Esophagus muscularis mucosa (tissue), 4 donors: ENCODE measurements around the gene SLC37A1. TPM values are rescaled to one million over a fixed set of nuclear protein-coding genes. Genes with fewer than 3 reads are reported as not detected.

ENCODE experiments used
- DNase-seq: peaks from one replicate; pipeline ENCODE4 v3.0.0-alpha.2; 2017; ENCODE audit errors: extremely low spot score
- H3K27ac ChIP-seq, 4 donors: fragments of 200-600 bp; sonication (generic); replicated peaks in 1 of 4; 1 replicate in 3 of 4; 2 replicates in 1 of 4; pipeline ENCODE4 v1.5.1; 2016 to 2019; ENCODE audit warnings: mild to moderate bottlenecking in 1 of 4
- H3K27me3 ChIP-seq, 4 donors: fragments of 200-600 bp; sonication (generic); one replicate each; pipeline versions ENCODE4 v1.5.1 to v1.6.0; 2016 to 2019
- H3K36me3 ChIP-seq, 4 donors: fragments of 200-600 bp; sonication (generic); one replicate each; pipeline ENCODE4 v1.5.1; 2016 to 2019
- H3K4me1 ChIP-seq, 4 donors: fragments of 200-600 bp; sonication (generic); one replicate each; pipeline ENCODE4 v1.5.1; 2016 to 2019
- H3K4me3 ChIP-seq, 4 donors: fragments of 200-600 bp; sonication (generic); 1 replicate in 2 of 4; 2 replicates in 2 of 4; pipeline ENCODE4 v1.5.1; 2016 to 2019; ENCODE audit warnings: mild to moderate bottlenecking in 4 of 4, moderate library complexity in 1 of 4
- H3K9me3 ChIP-seq, 4 donors: fragments of 200-600 bp; sonication (generic); 1 replicate in 3 of 4; 2 replicates in 1 of 4; pipeline ENCODE4 v1.5.1; 2016 to 2019
- EP300 ChIP-seq: sonication (generic); formaldehyde crosslinking; IDR thresholded peaks from one replicate; pipeline ENCODE4 v1.6.1; 2017; ENCODE audit warnings: antibody characterized with exemption
- POLR2A ChIP-seq: fragments of 450-650 bp; IDR thresholded peaks from one replicate; pipeline ENCODE4 v1.6.1; 2017; ENCODE audit warnings: antibody characterized with exemption, moderate library complexity, mild to moderate bottlenecking, low read depth
- POLR2AphosphoS5 ChIP-seq, 2 donors: sonication (generic); formaldehyde crosslinking; IDR thresholded peaks; one replicate each; pipeline ENCODE4 v1.6.1; 2017; ENCODE audit warnings: antibody characterized with exemption in 2 of 2
- WGBS: methylation state at CpG from one replicate; pipeline ENCODE4 v1.1.5; 2018; 5-methylcytosine and 5-hydroxymethylcytosine counted together
- intact Hi-C: fragments of 100-400 bp; cut with DNase I; formaldehyde crosslinking; loops from one replicate; pipeline ENCODE4 v1.15.1; 2023
- total RNA-seq, 4 donors: library from RNA; depleted of rRNA; stranded (reverse); fragments of >200 nt; gene quantifications; one replicate each; pipeline versions ENCODE4 v1.1.0 to v1.2.1, GENCODE V29; 2016
- TF ChIP-seq, protein P1 (sequence below), 3 experiments: fragments of 200-600 bp in 2 of 3; fragments of 450-650 bp in 1 of 3; sonication (generic) in 2 of 3; IDR thresholded peaks; one replicate each; pipeline ENCODE4 v1.5.1; 2017 to 2019; ENCODE audit warnings: antibody characterized with exemption in 3 of 3, mild to moderate bottlenecking in 2 of 3, moderate library complexity in 1 of 3

SLC37A1 gene
- total RNA-seq, 4 donors from 2014 or later, result 5.4 to 11.1 (median 7.1) TPM

DNA sequence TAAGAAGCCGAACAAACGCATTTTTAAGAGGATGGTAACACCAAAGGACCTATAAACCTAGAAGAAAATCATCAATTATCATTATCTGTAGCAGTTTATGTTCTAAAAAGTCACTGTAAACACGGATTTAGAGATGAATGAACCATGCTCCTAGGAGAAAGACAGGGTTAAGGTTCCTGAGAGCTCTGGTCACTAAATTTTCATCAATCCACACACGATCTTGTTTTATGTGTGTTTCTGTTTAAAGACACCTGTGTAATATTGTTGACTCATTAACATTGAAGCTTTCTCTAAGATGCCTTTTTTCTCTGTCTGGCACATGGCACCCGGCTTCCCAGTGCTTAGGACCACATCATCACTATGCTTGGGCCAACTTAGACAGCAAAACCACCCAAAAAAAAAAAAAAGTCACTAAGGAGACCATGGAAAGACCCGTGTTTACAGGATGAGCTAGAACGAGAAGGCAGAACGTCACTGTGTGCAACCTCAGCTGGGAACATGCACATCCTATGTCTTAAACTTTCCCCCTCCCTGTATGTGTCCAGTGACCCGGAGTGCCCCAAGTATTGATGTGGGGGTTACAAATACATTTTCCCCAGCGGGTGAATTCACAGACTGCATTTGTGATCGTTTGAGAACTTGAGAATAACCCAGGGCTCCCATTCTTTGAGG, 84.0 kb downstream of the SLC37A1 start:
- WGBS, result 87% methylated on average over 11 of the region's 11 CpGs
- H3K27me3 ChIP-seq, result peaks cover 0 to 25% (median 0%) of the 10 kb centered on the region in 4 donors
- TF ChIP-seq EP300 (no peak), POLR2A (no peak), POLR2AphosphoS5 (IDR thresholded peaks at IDR 0.05) (no peak)
- TF ChIP-seq, protein P1, sequence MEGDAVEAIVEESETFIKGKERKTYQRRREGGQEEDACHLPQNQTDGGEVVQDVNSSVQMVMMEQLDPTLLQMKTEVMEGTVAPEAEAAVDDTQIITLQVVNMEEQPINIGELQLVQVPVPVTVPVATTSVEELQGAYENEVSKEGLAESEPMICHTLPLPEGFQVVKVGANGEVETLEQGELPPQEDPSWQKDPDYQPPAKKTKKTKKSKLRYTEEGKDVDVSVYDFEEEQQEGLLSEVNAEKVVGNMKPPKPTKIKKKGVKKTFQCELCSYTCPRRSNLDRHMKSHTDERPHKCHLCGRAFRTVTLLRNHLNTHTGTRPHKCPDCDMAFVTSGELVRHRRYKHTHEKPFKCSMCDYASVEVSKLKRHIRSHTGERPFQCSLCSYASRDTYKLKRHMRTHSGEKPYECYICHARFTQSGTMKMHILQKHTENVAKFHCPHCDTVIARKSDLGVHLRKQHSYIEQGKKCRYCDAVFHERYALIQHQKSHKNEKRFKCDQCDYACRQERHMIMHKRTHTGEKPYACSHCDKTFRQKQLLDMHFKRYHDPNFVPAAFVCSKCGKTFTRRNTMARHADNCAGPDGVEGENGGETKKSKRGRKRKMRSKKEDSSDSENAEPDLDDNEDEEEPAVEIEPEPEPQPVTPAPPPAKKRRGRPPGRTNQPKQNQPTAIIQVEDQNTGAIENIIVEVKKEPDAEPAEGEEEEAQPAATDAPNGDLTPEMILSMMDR (IDR thresholded peaks at IDR 0.05), result no peak
- H3K4me3 ChIP-seq, result no peak overlapping the region
- no peaks in the 10 kb centered on the region for H3K36me3 ChIP-seq
- H3K9me3 ChIP-seq, result no peaks in the 10 kb centered on the region
- DNase-seq, result no peak
- intact Hi-C loops, result loop anchor here (5.0 kb wide), 1 partner anchor 70 kb away; no protein-coding TSS in a partner anchor
- H3K27ac ChIP-seq, result no peak overlapping the region
- peaks cover 7 to 21% (median 12%) of the 10 kb centered on the region in 4 donors for H3K4me1 ChIP-seq

DNA sequence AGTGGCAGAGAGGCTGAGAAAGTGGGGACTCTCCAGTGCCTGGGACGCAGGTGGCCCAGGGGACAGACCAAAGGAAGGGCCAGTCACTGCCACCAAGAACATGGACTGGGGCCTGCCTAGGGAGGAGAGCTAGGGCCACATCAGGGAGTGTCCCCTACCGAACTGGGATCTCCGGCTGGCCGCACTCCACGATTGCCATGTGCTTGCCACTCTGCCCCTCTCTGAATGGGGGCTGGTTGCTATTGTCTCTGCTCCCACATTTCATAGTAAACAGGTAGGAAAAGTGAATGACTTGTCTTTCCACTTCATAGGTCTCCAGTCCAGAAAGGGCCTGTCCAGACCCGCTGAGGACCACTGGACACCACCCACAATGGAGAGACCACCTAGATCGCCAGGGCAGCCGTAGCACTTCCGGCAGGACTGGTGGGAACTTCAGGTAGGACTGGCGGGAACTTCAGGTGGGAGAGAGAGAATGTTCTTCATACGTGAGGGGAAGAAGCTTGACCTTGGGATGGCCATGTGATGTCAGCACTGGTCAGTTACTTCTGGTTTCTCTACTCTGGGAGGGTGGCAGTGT, 84.6 kb downstream of the SLC37A1 start:
- H3K4me3 ChIP-seq, result no peak overlapping the region
- no peaks in the 10 kb centered on the region for H3K36me3 ChIP-seq
- DNase-seq, result no peak
- H3K27ac ChIP-seq, result no peak overlapping the region
- H3K9me3 ChIP-seq, result no peaks in the 10 kb centered on the region
- intact Hi-C loops, result loop anchor here (5.0 kb wide), 1 partner anchor 69 kb away; no protein-coding TSS in a partner anchor
- TF ChIP-seq POLR2A (no peak), POLR2AphosphoS5 (IDR thresholded peaks at IDR 0.05) (no peak), EP300 (no peak)
- TF ChIP-seq, protein P1 (IDR thresholded peaks at IDR 0.05), result no peak
- peaks cover 0 to 20% (median 0%) of the 10 kb centered on the region in 4 donors for H3K27me3 ChIP-seq
- WGBS, result 95% methylated on average over 6 of the region's 11 CpGs
- peaks cover 3 to 16% (median 7%) of the 10 kb centered on the region in 4 donors for H3K4me1 ChIP-seq

DNA sequence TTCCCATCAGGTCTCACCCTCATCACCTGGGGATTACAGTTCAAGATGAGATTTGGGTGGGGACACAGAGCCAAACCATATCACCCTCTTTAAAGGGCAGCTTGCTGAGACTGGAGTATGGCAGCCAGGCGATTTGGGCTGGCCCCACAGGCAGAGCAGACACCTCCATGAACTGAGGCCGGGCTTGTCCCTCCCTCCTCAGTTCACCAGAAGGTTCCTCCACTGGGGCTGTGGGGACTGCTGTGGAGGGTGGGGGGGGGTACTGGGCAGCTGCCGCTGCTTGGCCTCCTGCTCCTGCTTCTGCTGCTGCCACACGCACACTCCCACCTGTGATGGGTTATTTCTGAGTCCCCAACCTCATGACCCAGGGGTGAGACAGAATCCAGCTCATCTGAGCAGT, 85.8 kb downstream of the SLC37A1 start:
- DNase-seq, result no peak
- Histone ChIP-seq H3K4me3 (no peak overlapping the region), H3K27me3 (peaks cover 0 to 12% (median 0%) of the 10 kb centered on the region in 4 donors), H3K9me3 (peaks cover 0 to 8% (median 5%) of the 10 kb centered on the region in 4 donors), H3K36me3 (no peaks in the 10 kb centered on the region), H3K4me1 (peaks cover 0 to 7% (median 2%) of the 10 kb centered on the region in 4 donors), H3K27ac (no peak overlapping the region)
- TF ChIP-seq, protein P1 (IDR thresholded peaks at IDR 0.05), result no peak
- TF ChIP-seq POLR2AphosphoS5 (IDR thresholded peaks at IDR 0.05), result no peak
- no peak for TF ChIP-seq POLR2A
- TF ChIP-seq EP300, result no peak
- intact Hi-C loops, result loop anchor here (5.0 kb wide), 1 partner anchor 68 kb away; no protein-coding TSS in a partner anchor
- WGBS, result 83% methylated on average over 1 of the region's 4 CpGs

DNA sequence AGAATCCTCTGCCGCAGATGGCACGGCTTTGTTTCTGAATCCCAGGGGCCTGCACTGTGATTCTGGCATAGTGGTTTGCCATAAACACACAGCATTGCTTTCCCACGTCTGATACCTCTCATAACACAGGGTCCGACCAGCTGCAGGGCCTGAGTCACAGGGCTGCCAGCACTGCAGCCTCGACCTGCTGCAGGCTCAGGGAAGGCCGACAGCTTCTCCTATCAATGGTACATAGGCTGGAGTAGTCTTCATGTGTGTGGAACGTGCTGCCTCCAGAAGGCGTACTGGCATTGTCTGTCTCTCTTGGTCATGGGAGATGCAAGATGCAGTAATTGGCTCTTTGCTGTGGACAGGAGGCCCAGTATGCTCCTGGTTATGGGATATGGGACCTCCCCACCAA, 86.3 kb downstream of the SLC37A1 start:
- Histone ChIP-seq H3K4me3 (no peak overlapping the region), H3K36me3 (no peaks in the 10 kb centered on the region), H3K27me3 (peaks cover 0 to 10% (median 0%) of the 10 kb centered on the region in 4 donors), H3K9me3 (peaks cover 0 to 13% (median 9%) of the 10 kb centered on the region in 4 donors), H3K4me1 (peaks cover 0 to 3% (median 0%) of the 10 kb centered on the region in 4 donors), H3K27ac (no peak overlapping the region)
- 97% methylated on average over 7 of the region's 8 CpGs for WGBS
- TF ChIP-seq, protein P1 (IDR thresholded peaks at IDR 0.05), result no peak
- no peak for TF ChIP-seq POLR2AphosphoS5 (IDR thresholded peaks at IDR 0.05)
- no peak for TF ChIP-seq POLR2A
- no peak for TF ChIP-seq EP300
- no peak for DNase-seq
- intact Hi-C loops, result loop anchor here (5.0 kb wide), 1 partner anchor 67 kb away; no protein-coding TSS in a partner anchor
